GM12878 (cell line): ENCODE data around the gene SKA1. TPM values are rescaled to one million over a fixed set of nuclear protein-coding genes. Genes with fewer than 3 reads are reported as not detected.

ENCODE experiments used
- ATAC-seq: fragments of 200-7000 bp; cut with Tn5 transposase; 3 replicates; pipeline ENCODE4 v1.9.1; 2020; ENCODE audit warnings: mild to moderate bottlenecking, moderate library complexity
- BruUV-seq: library from RNA; stranded (reverse); fragments of 400-500 nt; replicated peaks from 2 replicates; lab custom pipeline; 2021; lab: Mats Ljungman, UMichigan
- CTCF ChIA-PET: fragments of 300-600 bp; sonication (Branson Sonifier 250); formaldehyde crosslinking; extraction: SDS; loops from one replicate; lab custom pipeline; 2021; ENCODE audit warnings: inconsistent platforms; lab: Yijun Ruan, JAX
- POLR2A ChIA-PET: fragments of 350-600 bp; formaldehyde crosslinking; extraction: SDS; loops from one replicate; lab custom pipeline; 2021; ENCODE audit warnings: inconsistent platforms; lab: Charles Lee
- RAD21 ChIA-PET: fragments of 300-600 bp; sonication (Branson Sonifier 250); formaldehyde crosslinking; loops from one replicate; lab custom pipeline; 2023; ENCODE audit warnings: antibody characterized with exemption; ENCODE audit not compliant: unreplicated experiment; lab: Charles Lee
- SMC1A ChIA-PET: fragments of 300-600 bp; sonication (Branson Sonifier 250); formaldehyde crosslinking; loops from one replicate; lab custom pipeline; 2023; ENCODE audit not compliant: unreplicated experiment, uncharacterized antibody; lab: Charles Lee
- DNase-seq: peaks from one replicate; pipeline ENCODE4 v3.0.0-alpha.2; 2011; ENCODE audit warnings: low read depth, low spot score
- FAIRE-seq: peaks from 3 replicates; lab custom pipeline; 2011; peaks lifted over from hg19 to GRCh38; lab: Jason Lieb, UNC
- H2AFZ ChIP-seq: 2 replicates; pipeline ENCODE4 v1.6.0; 2011; ENCODE audit warnings: low read depth, low read length, control low read depth; ENCODE audit not compliant: control insufficient read depth
- H3K27ac ChIP-seq: 2 replicates; pipeline ENCODE4 v1.5.1; 2011; ENCODE audit warnings: control low read depth; ENCODE audit not compliant: control insufficient read depth, insufficient read depth
- H3K27me3 ChIP-seq, 2 experiments: replicated peaks in 1 of 2; 2 replicates each; pipeline versions ENCODE4 v1.6.0 to v1.6.1; 2011; ENCODE audit warnings: low read length in 1 of 2; ENCODE audit not compliant: control insufficient read depth in 2 of 2, insufficient read depth in 2 of 2
- H3K36me3 ChIP-seq, 2 experiments: 2 replicates each; pipeline ENCODE4 v1.5.1; 2011; ENCODE audit warnings: low read length in 1 of 2; ENCODE audit not compliant: control insufficient read depth in 2 of 2, insufficient read depth in 2 of 2
- H3K4me1 ChIP-seq: 2 replicates; pipeline ENCODE4 v1.6.1; 2011; ENCODE audit warnings: mild to moderate bottlenecking, low read length, moderate library complexity, mixed read lengths; ENCODE audit not compliant: control insufficient read depth, insufficient read depth
- H3K4me2 ChIP-seq: 2 replicates; pipeline ENCODE4 v1.6.0; 2011; ENCODE audit warnings: control low read depth; ENCODE audit not compliant: control insufficient read depth, insufficient read depth
- H3K4me3 ChIP-seq: fragments of 200-600 bp; sonication (generic); 2 replicates; pipeline ENCODE4 v1.5.1; 2016
- H3K79me2 ChIP-seq: 2 replicates; pipeline ENCODE4 v1.6.0; 2011; ENCODE audit warnings: low read length; ENCODE audit not compliant: control insufficient read depth, insufficient read depth
- H3K9ac ChIP-seq: 2 replicates; pipeline ENCODE4 v1.8.0; 2011; ENCODE audit warnings: low read length, control low read depth, mixed read lengths; ENCODE audit not compliant: control insufficient read depth, insufficient read depth
- H3K9me3 ChIP-seq: replicated peaks from 3 replicates; pipeline ENCODE4 v1.5.1; 2011; ENCODE audit warnings: mild to moderate bottlenecking, low read length; ENCODE audit not compliant: control insufficient read depth, insufficient read depth
- H4K20me1 ChIP-seq: 2 replicates; pipeline ENCODE4 v1.6.0; 2011; ENCODE audit not compliant: control insufficient read depth, insufficient read depth
- HDAC6 ChIP-seq: fragments of 200-600 bp; sonication (generic); IDR thresholded peaks from one replicate; pipeline ENCODE4 v1.8.0; 2017; ENCODE audit warnings: antibody characterized with exemption; ENCODE audit not compliant: unreplicated experiment
- MLLT1 ChIP-seq: fragments of 450-650 bp; IDR thresholded peaks from 2 replicates; pipeline ENCODE4 v1.6.1; 2016; ENCODE audit warnings: mild to moderate bottlenecking
- MXI1 ChIP-seq: fragments of 150-350 bp; IDR thresholded peaks from 2 replicates; pipeline ENCODE4 v1.6.1; 2011; ENCODE audit warnings: low read depth, mild to moderate bottlenecking, inconsistent platforms, low read length, improper control_type of control experiment
- ZBED1 ChIP-seq: IDR thresholded peaks from 2 replicates; pipeline ENCODE4 v1.6.1; 2016; ENCODE audit warnings: borderline replicate concordance
- ZNF207 ChIP-seq: fragments of 450-650 bp; IDR thresholded peaks from 2 replicates; pipeline ENCODE4 v1.6.1; 2014; ENCODE audit warnings: antibody characterized with exemption, mild to moderate bottlenecking, borderline replicate concordance
- WGBS: methylation state at CpG from one replicate; pipeline ENCODE4 v1.1.6; 2016; ENCODE audit warnings: low lambda C conversion rate; ENCODE audit not compliant: insufficient replicate concordance, insufficient coverage; ENCODE audit errors: missing lambda C conversion rate; 5-methylcytosine and 5-hydroxymethylcytosine counted together
- in situ Hi-C: fragments of 300-500 bp; cut with MboI; formaldehyde crosslinking; loops from 9 replicates; pipeline ENCODE4 v1.14.3; 2018; ENCODE audit warnings: mixed read lengths
- intact Hi-C: fragments of 100-400 bp; cut with micrococcal nuclease; formaldehyde crosslinking; loops from one replicate; pipeline ENCODE4 v1.14.2; 2022; ENCODE audit not compliant: unreplicated experiment
- polyA plus RNA-seq, 11 experiments: library from polyadenylated mRNA; depleted of rRNA in 4 of 11; unstranded in 6 of 11; stranded (reverse) in 5 of 11; fragments of >200 nt; fragmentation: Nextera tagmentation in 4 of 11; fragmentation: Illumina TruSeq in 1 of 11; extraction: Ambion mirVana in 4 of 11; extraction: Trizol in 1 of 11; gene quantifications; 1 replicate in 1 of 11; 2 replicates in 10 of 11; pipeline versions ENCODE4 v1.2.1 to v1.2.3, GENCODE V29; 2011 to 2016; ENCODE audit warnings: inconsistent platforms in 2 of 11, missing spikeins in 2 of 11, low read depth in 1 of 11
- total RNA-seq, 4 experiments: library from RNA; depleted of rRNA in 3 of 4; stranded (reverse); fragments of >200 nt in 3 of 4; fragmentation: Illumina TruSeq in 1 of 4; extraction: Trizol in 1 of 4; gene quantifications; 2 replicates each; pipeline versions ENCODE4 v1.2.1 to v1.2.3, GENCODE V29; 2013 to 2021

Gene SKA1
- total and polyA plus RNA-seq, 10 of the 15 experiments (the other 5 are each of a cell fraction or from before 2014, with no cell fraction given), result 16.4 to 36.7 (median 31.1) TPM

GRCh38 chr18:50341443-50341842, 33.4 kb upstream of the SKA1 start (continued):
- TF ChIP-seq HDAC6, result no peak
- TF ChIP-seq MXI1, result no peak

GRCh38 chr18:50350699-50351098, 24.1 kb upstream of the SKA1 start:
- no peak for FAIRE-seq
- Histone ChIP-seq H3K9ac (no peak overlapping the region), H3K4me3 (no peak overlapping the region), H3K27me3 (no peaks in the 10 kb centered on the region), H2AFZ (no peak overlapping the region), H3K79me2 (no peaks in the 10 kb centered on the region), H3K4me2 (no peak overlapping the region), H3K4me1 (peaks cover 1% of the 10 kb centered on the region), H3K27ac (no peak overlapping the region), H3K9me3 (peaks cover 2% of the 10 kb centered on the region; the same call in 2 of the 3 replicates), H4K20me1 (no peaks in the 10 kb centered on the region), H3K36me3 (no peaks in the 10 kb centered on the region)
- DNase-seq, result no peak
- TF ChIP-seq MLLT1, result no peak
- no peak for TF ChIP-seq ZBED1
- TF ChIP-seq ZNF207, result no peak
- no TSS peak for BruUV-seq
- 49% methylated on average over 2 of the region's 2 CpGs for WGBS
- in situ Hi-C loops (loop anchor here (10.0 kb wide), 2 partner anchors 66 to 236 kb away; partner anchors contain the start of genes CXXC1 and MBD1), intact Hi-C loops (loop anchor here (10.0 kb wide), 1 partner anchor 216 kb away; no protein-coding TSS in a partner anchor)
- no peak for ATAC-seq
- ChIA-PET RAD21 (no interaction called here), CTCF (interaction anchor here (2.1 to 2.4 kb wide), 2 partner anchors 9 to 12 kb away, joined by 7 to 9 read pairs; no protein-coding TSS in a partner anchor), SMC1A (interaction anchor here (1.0 to 7.7 kb wide), 4 partner anchors 13 to 132 kb away, joined by 3 to 66 read pairs (median 5); no protein-coding TSS in a partner anchor), POLR2A (interaction anchor here (0.9 kb wide), 1 partner anchor 41 kb away, joined by 3 read pairs; no protein-coding TSS in a partner anchor)
